Endothelial cell of umbilical vein (primary cell): ENCODE data around the gene LHX6. TPM values are rescaled to one million over a fixed set of nuclear protein-coding genes. Genes with fewer than 3 reads are reported as not detected.

Source experiments
- BruUV-seq: library from RNA; stranded (reverse); fragments of 400-500 nt; replicated peaks from 2 replicates; lab custom pipeline; 2021; lab: Mats Ljungman, UMichigan
- CTCF ChIA-PET: fragments of 300-600, 350-600 bp; sonication (Branson Sonifier 250); formaldehyde crosslinking; loops from one replicate; lab custom pipeline; 2021; ENCODE audit warnings: antibody characterized with exemption, inconsistent platforms; lab: Charles Lee
- POLR2A ChIA-PET: fragments of 300-600, 350-600 bp; sonication (Branson Sonifier 250); formaldehyde crosslinking; loops from one replicate; lab custom pipeline; 2021; ENCODE audit warnings: antibody characterized with exemption, inconsistent platforms; lab: Charles Lee
- DNase-seq: peaks from one replicate; pipeline ENCODE4 v3.0.0-alpha.2; 2011; ENCODE audit warnings: low read depth, low spot score
- FAIRE-seq: peaks from 2 replicates; lab custom pipeline; 2011; peaks lifted over from hg19 to GRCh38; lab: Jason Lieb, UNC
- H2AFZ ChIP-seq: 2 replicates; pipeline ENCODE4 v1.6.0; 2012; ENCODE audit warnings: low read depth, low read length, control low read depth, inconsistent platforms
- H3K27ac ChIP-seq: 2 replicates; pipeline ENCODE4 v1.5.1; 2011; ENCODE audit warnings: low read depth, mild to moderate bottlenecking, control low read depth, low read length, moderate library complexity; ENCODE audit not compliant: insufficient read depth
- H3K27me3 ChIP-seq, 2 experiments: 2 replicates each; pipeline versions ENCODE4 v1.6.0 to v1.6.1; 2011; ENCODE audit warnings: low read length in 2 of 2, mixed read lengths in 1 of 2; ENCODE audit not compliant: control insufficient read depth in 2 of 2, insufficient read depth in 2 of 2
- H3K36me3 ChIP-seq, 2 experiments: 2 replicates in 1 of 2; 3 replicates in 1 of 2; pipeline ENCODE4 v1.5.1; 2011; ENCODE audit warnings: low read length in 2 of 2, mild to moderate bottlenecking in 1 of 2, moderate library complexity in 1 of 2; ENCODE audit not compliant: control insufficient read depth in 2 of 2, insufficient read depth in 2 of 2; ENCODE audit errors: extremely low read depth in 1 of 2
- H3K4me1 ChIP-seq: 3 replicates; pipeline ENCODE4 v1.5.1; 2011; ENCODE audit warnings: mild to moderate bottlenecking, low read length; ENCODE audit not compliant: control insufficient read depth, insufficient read depth; ENCODE audit errors: extremely low read depth
- H3K4me2 ChIP-seq: 2 replicates; pipeline ENCODE4 v1.6.1; 2011; ENCODE audit warnings: low read length, control low read depth, mixed read lengths; ENCODE audit not compliant: insufficient read depth
- H3K4me3 ChIP-seq, 3 experiments: fragments of 200-600 bp in 1 of 3; sonication (generic), shearing (Covaris generic) in 1 of 3; replicated peaks in 1 of 3; 2 replicates each; pipeline ENCODE4 v1.5.1; 2011 to 2016; ENCODE audit warnings: control low read depth in 3 of 3, low read length in 3 of 3, mild to moderate bottlenecking in 2 of 3, inconsistent platforms in 1 of 3, low read depth in 1 of 3, moderate library complexity in 1 of 3; ENCODE audit not compliant: insufficient read depth in 1 of 3
- H3K79me2 ChIP-seq: 2 replicates; pipeline ENCODE4 v1.6.0; 2012; ENCODE audit warnings: low read length, inconsistent platforms; ENCODE audit not compliant: control insufficient read depth, insufficient read depth
- H3K9ac ChIP-seq: replicated peaks from 2 replicates; pipeline ENCODE3; 2011; ENCODE audit warnings: low read length, control low read depth; ENCODE audit not compliant: insufficient read depth; ENCODE audit errors: extremely low read depth
- H3K9me1 ChIP-seq: replicated peaks from 3 replicates; pipeline ENCODE4 v1.6.0; 2011; ENCODE audit warnings: mild to moderate bottlenecking, low read length; ENCODE audit not compliant: control insufficient read depth, insufficient read depth; ENCODE audit errors: extremely low read depth
- H3K9me3 ChIP-seq: replicated peaks from 2 replicates; pipeline ENCODE4 v1.5.1; 2012; ENCODE audit warnings: low read length, inconsistent platforms; ENCODE audit not compliant: control insufficient read depth, insufficient read depth
- H4K20me1 ChIP-seq: replicated peaks from 2 replicates; pipeline ENCODE3; 2011; ENCODE audit warnings: mild to moderate bottlenecking, low read length; ENCODE audit not compliant: control insufficient read depth, insufficient read depth; ENCODE audit errors: extremely low read depth
- EZH2 ChIP-seq: IDR thresholded peaks from 2 replicates; pipeline ENCODE4 v1.6.1; 2012; ENCODE audit warnings: borderline replicate concordance, low read depth, mild to moderate bottlenecking, moderate library complexity, low read length, inconsistent platforms; ENCODE audit not compliant: severe bottlenecking
- GATA2 ChIP-seq: IDR thresholded peaks from 2 replicates; pipeline ENCODE4 v1.7.0; 2011; ENCODE audit warnings: low read depth, mild to moderate bottlenecking, moderate library complexity, mixed read lengths, low read length; ENCODE audit not compliant: insufficient read length, insufficient read depth
- MAX ChIP-seq: IDR thresholded peaks from 2 replicates; pipeline ENCODE4 v1.6.1; 2011; ENCODE audit not compliant: insufficient read depth, insufficient read length
- MYC ChIP-seq: IDR thresholded peaks from one replicate; pipeline ENCODE4 v1.6.1; 2011; ENCODE audit warnings: mild to moderate bottlenecking, low read depth, low read length
- POLR2A ChIP-seq: IDR thresholded peaks from 2 replicates; pipeline ENCODE4 v1.6.1; 2012; ENCODE audit warnings: low read depth, mild to moderate bottlenecking, control low read depth, low read length
- POLR2AphosphoS5 ChIP-seq: IDR thresholded peaks from 2 replicates; pipeline ENCODE4 v1.6.1; 2012; ENCODE audit warnings: low read depth, mild to moderate bottlenecking, control low read depth, low read length, moderate library complexity; ENCODE audit not compliant: insufficient read depth
- dilution Hi-C: fragments of 300-500 bp; cut with MboI; formaldehyde crosslinking; loops from one replicate; pipeline ENCODE4 v1.15.0; 2019; ENCODE audit warnings: low sequenced_read_pairs; ENCODE audit not compliant: extremely low pct_ligation_motif_present
- intact Hi-C: fragments of 100-400 bp; cut with micrococcal nuclease; formaldehyde crosslinking; loops from one replicate; pipeline ENCODE4 v1.10.0; 2022
- polyA plus RNA-seq, 4 experiments: library from polyadenylated mRNA; depleted of rRNA in 3 of 4; stranded (reverse) in 3 of 4; unstranded in 1 of 4; fragments of >200 nt; gene quantifications; 2 replicates each; pipeline versions ENCODE4 v1.2.1 to v1.2.3, GENCODE V29; 2011 to 2012; ENCODE audit warnings: missing spikeins in 1 of 4
- total RNA-seq: library from RNA; stranded (reverse); gene quantifications from 2 replicates; pipeline ENCODE4 v1.2.3, GENCODE V29; 2021
- TF ChIP-seq, protein P1 (sequence below), 2 donors: IDR thresholded peaks; 1 replicate in 1 of 2; 2 replicates in 1 of 2; pipeline ENCODE4 v1.5.1; 2011; ENCODE audit warnings: low read length in 2 of 2, mild to moderate bottlenecking in 2 of 2, moderate library complexity in 2 of 2, control low read depth in 1 of 2, inconsistent platforms in 1 of 2, low read depth in 1 of 2; ENCODE audit not compliant: insufficient read depth in 1 of 2; ENCODE audit errors: extremely low read depth in 1 of 2

Gene LHX6
- total and polyA plus RNA-seq, 2 donors (not counting 3 experiments of a cell fraction or from before 2014, with no cell fraction given): 2.4 to 18.4 TPM

DNA sequence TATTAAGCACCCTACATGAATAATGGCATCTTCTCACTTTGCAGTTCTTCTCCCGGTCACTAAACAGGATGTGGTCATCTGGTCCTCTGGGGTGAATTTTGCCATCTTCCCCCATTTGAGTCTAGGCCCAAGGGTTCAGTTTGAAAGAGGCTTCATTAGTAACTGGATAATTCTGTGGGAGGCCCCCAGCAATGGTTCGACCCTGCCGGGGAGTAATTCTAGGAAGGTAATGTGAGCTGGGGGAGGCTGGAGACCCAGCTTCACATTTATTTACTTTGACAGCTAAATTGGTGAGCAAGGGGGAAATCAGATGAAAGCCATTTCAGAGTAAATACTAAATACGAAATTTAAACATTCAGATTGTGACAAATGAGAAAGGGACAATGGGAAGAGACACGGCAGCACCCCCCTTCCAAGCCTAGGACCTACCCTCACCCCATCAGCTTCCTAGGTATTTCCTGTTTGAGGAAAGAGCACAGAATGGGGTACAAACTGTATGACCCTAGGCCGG lies 4.1 kb upstream of the LHX6 start:
- no peak overlapping the region for H3K27ac ChIP-seq
- no peak overlapping the region for H3K9ac ChIP-seq
- intact Hi-C loops: no loop called here
- no peaks in the 10 kb centered on the region for H3K79me2 ChIP-seq
- no peaks in the 10 kb centered on the region for H3K9me1 ChIP-seq
- H3K4me3 ChIP-seq: no peak overlapping the region
- H2AFZ ChIP-seq: no peak overlapping the region
- H3K9me3 ChIP-seq: no peaks in the 10 kb centered on the region
- no TSS peak for BruUV-seq
- no peak for TF ChIP-seq MAX
- TF ChIP-seq POLR2A: no peak
- no peak for TF ChIP-seq EZH2
- TF ChIP-seq, protein P1, sequence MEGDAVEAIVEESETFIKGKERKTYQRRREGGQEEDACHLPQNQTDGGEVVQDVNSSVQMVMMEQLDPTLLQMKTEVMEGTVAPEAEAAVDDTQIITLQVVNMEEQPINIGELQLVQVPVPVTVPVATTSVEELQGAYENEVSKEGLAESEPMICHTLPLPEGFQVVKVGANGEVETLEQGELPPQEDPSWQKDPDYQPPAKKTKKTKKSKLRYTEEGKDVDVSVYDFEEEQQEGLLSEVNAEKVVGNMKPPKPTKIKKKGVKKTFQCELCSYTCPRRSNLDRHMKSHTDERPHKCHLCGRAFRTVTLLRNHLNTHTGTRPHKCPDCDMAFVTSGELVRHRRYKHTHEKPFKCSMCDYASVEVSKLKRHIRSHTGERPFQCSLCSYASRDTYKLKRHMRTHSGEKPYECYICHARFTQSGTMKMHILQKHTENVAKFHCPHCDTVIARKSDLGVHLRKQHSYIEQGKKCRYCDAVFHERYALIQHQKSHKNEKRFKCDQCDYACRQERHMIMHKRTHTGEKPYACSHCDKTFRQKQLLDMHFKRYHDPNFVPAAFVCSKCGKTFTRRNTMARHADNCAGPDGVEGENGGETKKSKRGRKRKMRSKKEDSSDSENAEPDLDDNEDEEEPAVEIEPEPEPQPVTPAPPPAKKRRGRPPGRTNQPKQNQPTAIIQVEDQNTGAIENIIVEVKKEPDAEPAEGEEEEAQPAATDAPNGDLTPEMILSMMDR (IDR thresholded peaks at IDR 0.05; ENCODE audit: extremely low read depth in 1 of 2, insufficient read depth in 1 of 2, low read depth in 1 of 2, low read length in 2 of 2): no peak
- no peak for TF ChIP-seq GATA2
- TF ChIP-seq POLR2AphosphoS5: no peak
- TF ChIP-seq MYC: no peak
- no peak for FAIRE-seq
- H3K4me1 ChIP-seq: peaks cover 4% of the 10 kb centered on the region
- ChIA-PET CTCF (interaction anchor here (0.6 kb wide), 1 partner anchor 68 kb away, joined by 6 read pairs; no protein-coding TSS in a partner anchor), POLR2A (no interaction called here)
- no peak for DNase-seq
- H3K36me3 ChIP-seq: no peaks in the 10 kb centered on the region
- H3K27me3 ChIP-seq: peaks cover 24 to 33% of the 10 kb centered on the region in 2 experiments
- dilution Hi-C loops: no loop called here
- H4K20me1 ChIP-seq: no peaks in the 10 kb centered on the region
- H3K4me2 ChIP-seq: no peak overlapping the region
